Measurements from ENCODE around the gene INKA1. TPM values are rescaled to one million over a fixed set of nuclear protein-coding genes. Genes with fewer than 3 reads are reported as not detected.

The INKA1 gene
- total RNA-seq, 1 experiment from 2014 or later, result 7.4 TPM

DNA sequence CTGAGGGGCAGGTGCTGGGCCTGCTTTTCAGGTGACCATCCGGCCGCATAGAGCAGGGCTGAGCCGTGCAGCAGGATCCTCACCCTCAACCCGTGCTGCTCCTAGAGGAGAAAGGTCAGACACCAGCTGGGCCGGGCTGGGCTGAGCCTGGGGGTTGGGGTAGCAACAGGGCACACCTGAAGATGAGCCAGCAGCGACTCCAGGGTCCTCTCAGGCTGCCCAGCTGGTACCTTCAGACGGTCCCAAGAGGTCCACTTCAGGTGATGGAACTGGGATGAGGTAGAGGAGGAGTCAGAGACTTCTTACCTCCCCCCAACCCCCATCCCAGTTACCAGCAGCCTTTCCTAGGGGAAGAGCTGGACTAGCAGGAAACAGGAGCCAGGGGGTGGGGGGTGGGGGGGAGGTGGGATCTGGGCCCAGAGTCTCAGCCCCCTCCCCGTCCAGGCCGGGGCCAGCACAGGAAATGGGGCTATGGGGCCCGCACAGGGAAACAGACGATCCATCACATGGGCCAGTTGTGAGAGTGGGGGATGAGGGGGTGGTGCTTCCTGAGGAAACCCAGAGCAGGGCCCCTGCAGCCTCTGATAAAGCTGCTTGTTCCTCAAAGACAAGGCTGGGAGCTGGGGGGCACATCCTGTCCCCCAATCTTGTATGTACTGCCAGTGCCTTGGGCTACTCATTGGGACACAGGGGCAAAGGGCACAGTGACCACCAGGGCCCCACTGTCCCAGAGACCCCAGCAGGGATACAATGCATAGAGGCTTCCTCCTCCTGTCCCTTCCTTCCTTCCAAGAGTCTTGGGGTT, 3.0 kb downstream of the INKA1 start:
- intact Hi-C loops (cut with micrococcal nuclease), result no loop called here
- no peak overlapping the region for H3K27ac Mint-ChIP-seq (ENCODE audit: low read depth, unreplicated experiment)

DNA sequence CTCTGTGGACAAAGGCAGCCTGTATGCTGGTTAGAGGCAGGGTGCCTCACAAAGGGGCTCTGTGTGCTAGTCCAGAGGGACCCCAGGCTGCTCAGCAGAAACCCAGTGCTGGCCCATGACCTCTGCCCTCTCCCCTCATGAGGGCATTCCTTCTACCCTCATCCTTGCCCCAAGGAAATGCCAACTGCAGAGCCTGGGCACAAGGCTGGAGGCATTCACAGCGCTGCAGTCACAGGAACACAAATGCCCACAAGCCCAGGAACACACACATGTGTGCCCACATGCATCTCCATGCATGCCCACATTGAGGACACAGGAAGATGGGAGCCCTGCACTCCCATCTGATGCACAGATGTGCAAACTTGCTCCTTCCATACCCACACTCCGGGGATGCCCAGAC, 3.8 kb downstream of the INKA1 start:
- DNase-seq (ENCODE audit: unreplicated experiment), result no peak
- H3K27ac Mint-ChIP-seq (ENCODE audit: low read depth, unreplicated experiment), result no peak overlapping the region
- H3K4me3 Mint-ChIP-seq (ENCODE audit: unreplicated experiment), result no peak overlapping the region
- CTCF ChIA-PET, result interaction anchor here (0.6 to 12.4 kb wide), 3 partner anchors 13 to 58 kb away, joined by 3 to 201 read pairs (median 7); no protein-coding TSS in a partner anchor
- intact Hi-C loops (cut with micrococcal nuclease), result no loop called here
- H3K27me3 Mint-ChIP-seq (ENCODE audit: insufficient read depth, unreplicated experiment), result peaks cover 10% of the 10 kb centered on the region
- POLR2A ChIA-PET, result no interaction called here
- BruUV-seq (replicated peaks), result no TSS peak
- no peaks in the 10 kb centered on the region for H3K36me3 Mint-ChIP-seq (ENCODE audit: insufficient read depth, unreplicated experiment)
- H3K9me3 Mint-ChIP-seq (ENCODE audit: unreplicated experiment), result no peaks in the 10 kb centered on the region
- H3K4me1 Mint-ChIP-seq (ENCODE audit: insufficient read depth, unreplicated experiment), result peaks cover 12% of the 10 kb centered on the region
- TF ChIP-seq, protein P1, sequence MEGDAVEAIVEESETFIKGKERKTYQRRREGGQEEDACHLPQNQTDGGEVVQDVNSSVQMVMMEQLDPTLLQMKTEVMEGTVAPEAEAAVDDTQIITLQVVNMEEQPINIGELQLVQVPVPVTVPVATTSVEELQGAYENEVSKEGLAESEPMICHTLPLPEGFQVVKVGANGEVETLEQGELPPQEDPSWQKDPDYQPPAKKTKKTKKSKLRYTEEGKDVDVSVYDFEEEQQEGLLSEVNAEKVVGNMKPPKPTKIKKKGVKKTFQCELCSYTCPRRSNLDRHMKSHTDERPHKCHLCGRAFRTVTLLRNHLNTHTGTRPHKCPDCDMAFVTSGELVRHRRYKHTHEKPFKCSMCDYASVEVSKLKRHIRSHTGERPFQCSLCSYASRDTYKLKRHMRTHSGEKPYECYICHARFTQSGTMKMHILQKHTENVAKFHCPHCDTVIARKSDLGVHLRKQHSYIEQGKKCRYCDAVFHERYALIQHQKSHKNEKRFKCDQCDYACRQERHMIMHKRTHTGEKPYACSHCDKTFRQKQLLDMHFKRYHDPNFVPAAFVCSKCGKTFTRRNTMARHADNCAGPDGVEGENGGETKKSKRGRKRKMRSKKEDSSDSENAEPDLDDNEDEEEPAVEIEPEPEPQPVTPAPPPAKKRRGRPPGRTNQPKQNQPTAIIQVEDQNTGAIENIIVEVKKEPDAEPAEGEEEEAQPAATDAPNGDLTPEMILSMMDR (IDR thresholded peaks at IDR 0.05; ENCODE audit: unreplicated experiment), result no peak

More for the DNA sequence above, 3.0 kb downstream of the INKA1 start:
- ChIA-PET POLR2A (interaction anchor here (0.8 kb wide), 1 partner anchor 33 kb away, joined by 3 read pairs; no protein-coding TSS in a partner anchor), CTCF (interaction anchor here (0.5 to 12.4 kb wide), 6 partner anchors 14 to 102 kb away, joined by 3 to 201 read pairs (median 5); partner anchors contain the start of gene MST1R)
- peaks cover 12% of the 10 kb centered on the region for H3K4me1 Mint-ChIP-seq (ENCODE audit: insufficient read depth, unreplicated experiment)
- no peak overlapping the region for H3K4me3 Mint-ChIP-seq (ENCODE audit: unreplicated experiment)
- H3K36me3 Mint-ChIP-seq (ENCODE audit: insufficient read depth, unreplicated experiment), result no peaks in the 10 kb centered on the region
- H3K9me3 Mint-ChIP-seq (ENCODE audit: unreplicated experiment), result no peaks in the 10 kb centered on the region
- TF ChIP-seq, protein P1 (IDR thresholded peaks at IDR 0.05; ENCODE audit: unreplicated experiment), result no peak
- no TSS peak for BruUV-seq (replicated peaks)
- peaks cover 10% of the 10 kb centered on the region for H3K27me3 Mint-ChIP-seq (ENCODE audit: insufficient read depth, unreplicated experiment)
- no peak for DNase-seq (ENCODE audit: unreplicated experiment)

DNA sequence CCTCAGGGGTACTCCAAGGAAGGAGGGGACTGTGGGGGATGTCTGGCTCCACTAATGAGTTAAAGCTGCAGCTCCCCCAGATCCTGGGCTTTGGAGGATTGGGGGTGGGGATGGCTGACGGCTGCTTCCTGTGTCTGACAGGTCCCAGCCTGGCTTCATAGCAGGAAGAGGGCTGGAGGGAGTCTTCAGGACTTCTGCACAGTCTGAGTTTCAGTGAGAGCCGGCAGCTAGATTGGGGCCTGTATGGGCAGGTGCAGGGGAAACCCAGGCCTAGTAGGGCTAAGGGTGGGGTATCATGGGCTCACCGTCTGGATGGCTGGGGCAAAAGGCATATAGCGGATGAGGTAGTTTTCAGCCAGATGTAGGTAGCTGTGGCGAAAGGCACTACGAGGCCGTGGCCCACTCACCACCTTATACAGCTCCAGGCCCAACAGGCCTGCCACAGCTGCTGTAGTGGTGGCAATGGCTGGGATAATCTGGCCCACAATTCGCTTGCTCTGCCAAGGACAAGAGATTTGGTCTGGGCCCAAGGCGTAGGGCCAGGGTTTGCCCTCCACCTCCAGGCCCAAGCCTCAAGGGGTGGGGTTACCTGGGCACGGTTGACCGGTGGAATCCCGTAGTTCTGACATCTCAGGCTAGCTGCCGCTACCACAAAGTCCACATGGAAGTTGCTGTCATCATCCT, 4.5 kb downstream of the INKA1 start:
- no peaks in the 10 kb centered on the region for H3K36me3 Mint-ChIP-seq (ENCODE audit: insufficient read depth, unreplicated experiment)
- peaks cover 7% of the 10 kb centered on the region for H3K4me1 Mint-ChIP-seq (ENCODE audit: insufficient read depth, unreplicated experiment)
- no peak overlapping the region for H3K27ac Mint-ChIP-seq (ENCODE audit: low read depth, unreplicated experiment)
- H3K27me3 Mint-ChIP-seq (ENCODE audit: insufficient read depth, unreplicated experiment), result peaks cover 4% of the 10 kb centered on the region
- no TSS peak for BruUV-seq (replicated peaks)
- no peak overlapping the region for H3K4me3 Mint-ChIP-seq (ENCODE audit: unreplicated experiment)
- H3K9me3 Mint-ChIP-seq (ENCODE audit: unreplicated experiment), result no peaks in the 10 kb centered on the region
- ChIA-PET POLR2A (no interaction called here), CTCF (interaction anchor here (0.9 to 12.4 kb wide), 3 partner anchors 13 to 108 kb away, joined by 3 to 201 read pairs (median 7); no protein-coding TSS in a partner anchor)
- no peak for DNase-seq (ENCODE audit: unreplicated experiment)
- intact Hi-C loops (cut with micrococcal nuclease), result no loop called here
- TF ChIP-seq, protein P1 (IDR thresholded peaks at IDR 0.05; ENCODE audit: unreplicated experiment), result no peak

DNA sequence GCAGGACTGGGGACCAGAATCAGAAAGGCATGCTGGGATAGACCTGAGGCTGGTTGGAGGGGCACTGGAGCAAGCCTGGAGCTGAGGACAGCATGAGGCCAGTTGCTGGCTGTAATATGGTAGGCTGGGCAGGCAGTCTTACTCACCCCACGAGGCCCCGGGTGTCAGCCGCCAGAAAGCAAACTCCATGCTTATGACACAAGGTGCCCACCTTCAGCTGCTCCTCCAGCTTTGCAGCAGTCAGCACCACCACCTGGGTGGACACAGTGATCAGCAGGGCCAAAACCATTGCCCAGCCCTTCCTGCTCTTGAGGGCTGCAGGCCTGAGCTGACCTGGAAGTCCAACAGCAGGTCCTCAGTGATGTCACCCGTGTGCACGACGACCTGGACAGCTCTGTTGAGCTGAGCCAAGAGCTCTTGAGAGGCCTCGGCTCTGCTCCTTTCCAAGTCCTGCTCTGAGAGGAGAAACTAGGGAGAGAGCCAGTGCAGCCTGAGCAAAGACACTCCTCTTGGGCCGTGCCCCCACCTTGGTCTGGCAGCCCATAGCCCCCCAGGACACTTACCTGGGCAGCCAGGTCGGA, 9.9 kb downstream of the INKA1 start:
- no peak for DNase-seq (ENCODE audit: unreplicated experiment)
- TF ChIP-seq, protein P1 (IDR thresholded peaks at IDR 0.05; ENCODE audit: unreplicated experiment), result no peak
- ChIA-PET CTCF (interaction anchor here (0.7 to 2.3 kb wide), 4 partner anchors 13 to 93 kb away, joined by 3 to 12 read pairs (median 4); no protein-coding TSS in a partner anchor), POLR2A (interaction anchor here (0.6 to 1.9 kb wide), 6 partner anchors 9 to 403 kb away, joined by 3 to 8 read pairs (median 3); partner anchors contain the start of genes CDHR4 and INKA1)
- Mint-ChIP-seq H3K9me3 (ENCODE audit: unreplicated experiment) (no peaks in the 10 kb centered on the region), H3K36me3 (ENCODE audit: insufficient read depth, unreplicated experiment) (no peaks in the 10 kb centered on the region), H3K27me3 (ENCODE audit: insufficient read depth, unreplicated experiment) (no peaks in the 10 kb centered on the region), H3K27ac (ENCODE audit: low read depth, unreplicated experiment) (peak overlapping the region; percentile 42), H3K4me3 (ENCODE audit: unreplicated experiment) (peak overlapping the region; percentile 70), H3K4me1 (ENCODE audit: insufficient read depth, unreplicated experiment) (no peaks in the 10 kb centered on the region)
- intact Hi-C loops (cut with micrococcal nuclease), result no loop called here
- BruUV-seq (replicated peaks), result no TSS peak
